ENCODE results near the gene TMEM14B. TPM values are rescaled to one million over a fixed set of nuclear protein-coding genes. Genes with fewer than 3 reads are reported as not detected.

Gene TMEM14B
- total and polyA plus RNA-seq, 2 donors (not counting 3 experiments of a cell fraction or from before 2014, with no cell fraction given), result 58.2 to 73.1 TPM

DNA sequence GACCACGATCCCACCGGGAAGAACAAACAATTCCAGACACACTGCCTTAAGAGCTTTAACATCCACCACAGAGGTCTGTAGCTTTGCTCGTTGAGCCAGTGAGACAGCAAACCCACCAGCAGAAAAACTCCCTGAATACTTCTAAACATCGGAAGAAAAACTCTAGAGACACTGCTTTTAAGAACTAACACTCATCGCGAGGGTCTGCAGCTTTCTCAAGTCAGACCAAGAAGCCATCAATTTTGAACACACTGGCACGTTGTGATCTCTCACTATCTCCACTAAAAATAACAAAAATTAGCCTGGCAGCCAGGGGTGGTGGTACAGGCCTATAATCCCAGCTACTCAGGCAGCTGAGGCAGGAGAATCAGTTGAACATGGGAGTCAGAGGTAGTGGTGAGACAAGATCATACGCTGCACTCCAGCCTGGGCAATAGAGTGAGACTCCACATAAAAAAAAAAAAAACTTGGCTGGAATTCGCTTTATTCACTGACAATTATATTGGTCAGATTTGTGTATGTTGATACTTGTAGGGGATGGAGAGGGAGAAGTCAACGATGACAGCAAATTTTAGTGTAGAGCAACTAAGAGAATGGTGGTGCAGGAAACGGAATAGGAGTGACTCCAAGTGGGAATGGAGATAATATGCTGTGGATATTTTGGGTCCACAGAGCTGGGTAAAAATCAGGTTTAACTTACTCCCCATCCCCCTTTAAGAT, 25.6 kb upstream of the TMEM14B start:
- FAIRE-seq, result no peak
- intact Hi-C loops (cut with micrococcal nuclease), result loop anchor here (2.0 to 10.0 kb wide), 2 partner anchors 79 to 373 kb away; partner anchors contain the start of gene SMIM13

More for the DNA sequence above, 25.6 kb upstream of the TMEM14B start:
- Histone ChIP-seq H3K9me1 (replicated peaks; ENCODE audit: control insufficient read depth, extremely low read depth, insufficient read depth, low read length) (no peaks in the 10 kb centered on the region), H3K36me3 (ENCODE audit: control insufficient read depth in 2 of 2, extremely low read depth in 1 of 2, insufficient read depth in 2 of 2, low read length in 2 of 2) (no peaks in the 10 kb centered on the region), H3K27me3 (ENCODE audit: control insufficient read depth in 2 of 2, insufficient read depth in 2 of 2, low read length in 2 of 2) (no peaks in the 10 kb centered on the region), H3K27ac (ENCODE audit: insufficient read depth, low read depth, low read length) (peak overlapping the region; percentile 60), H2AFZ (ENCODE audit: low read depth, low read length) (peak overlapping the region; percentile 96), H3K9me3 (replicated peaks; ENCODE audit: control insufficient read depth, insufficient read depth, low read length) (no peaks in the 10 kb centered on the region), H3K4me2 (ENCODE audit: insufficient read depth, low read length) (peak overlapping the region; percentile 95), H3K9ac (replicated peaks; ENCODE audit: extremely low read depth, insufficient read depth, low read length) (peak overlapping the region; percentile 90), H3K79me2 (ENCODE audit: control insufficient read depth, insufficient read depth, low read length) (no peaks in the 10 kb centered on the region), H4K20me1 (replicated peaks; ENCODE audit: control insufficient read depth, extremely low read depth, insufficient read depth, low read length) (no peaks in the 10 kb centered on the region), H3K4me3 (replicated peaks in 1 of 3; ENCODE audit: insufficient read depth in 1 of 3, low read depth in 1 of 3, low read length in 3 of 3) (peak overlapping the region; percentile 59 to 79 (median 76)), H3K4me1 (ENCODE audit: control insufficient read depth, extremely low read depth, insufficient read depth, low read length) (peaks cover 10% of the 10 kb centered on the region)
- no peak for TF ChIP-seq JUN (IDR thresholded peaks at IDR 0.05; ENCODE audit: borderline replicate concordance, insufficient read depth, insufficient read length, low read depth)
- TF ChIP-seq GATA2 (IDR thresholded peaks at IDR 0.05; ENCODE audit: insufficient read depth, insufficient read length, low read depth, low read length), result no peak
- TF ChIP-seq, protein P1, sequence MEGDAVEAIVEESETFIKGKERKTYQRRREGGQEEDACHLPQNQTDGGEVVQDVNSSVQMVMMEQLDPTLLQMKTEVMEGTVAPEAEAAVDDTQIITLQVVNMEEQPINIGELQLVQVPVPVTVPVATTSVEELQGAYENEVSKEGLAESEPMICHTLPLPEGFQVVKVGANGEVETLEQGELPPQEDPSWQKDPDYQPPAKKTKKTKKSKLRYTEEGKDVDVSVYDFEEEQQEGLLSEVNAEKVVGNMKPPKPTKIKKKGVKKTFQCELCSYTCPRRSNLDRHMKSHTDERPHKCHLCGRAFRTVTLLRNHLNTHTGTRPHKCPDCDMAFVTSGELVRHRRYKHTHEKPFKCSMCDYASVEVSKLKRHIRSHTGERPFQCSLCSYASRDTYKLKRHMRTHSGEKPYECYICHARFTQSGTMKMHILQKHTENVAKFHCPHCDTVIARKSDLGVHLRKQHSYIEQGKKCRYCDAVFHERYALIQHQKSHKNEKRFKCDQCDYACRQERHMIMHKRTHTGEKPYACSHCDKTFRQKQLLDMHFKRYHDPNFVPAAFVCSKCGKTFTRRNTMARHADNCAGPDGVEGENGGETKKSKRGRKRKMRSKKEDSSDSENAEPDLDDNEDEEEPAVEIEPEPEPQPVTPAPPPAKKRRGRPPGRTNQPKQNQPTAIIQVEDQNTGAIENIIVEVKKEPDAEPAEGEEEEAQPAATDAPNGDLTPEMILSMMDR (IDR thresholded peaks at IDR 0.05; ENCODE audit: extremely low read depth in 1 of 2, insufficient read depth in 1 of 2, low read depth in 1 of 2, low read length in 2 of 2), result no peak
- no peak for TF ChIP-seq EZH2 (IDR thresholded peaks at IDR 0.05; ENCODE audit: borderline replicate concordance, low read depth, low read length, severe bottlenecking)
- no peak for TF ChIP-seq MYC (IDR thresholded peaks at IDR 0.05; ENCODE audit: low read depth, low read length)
- TF ChIP-seq, protein P2, sequence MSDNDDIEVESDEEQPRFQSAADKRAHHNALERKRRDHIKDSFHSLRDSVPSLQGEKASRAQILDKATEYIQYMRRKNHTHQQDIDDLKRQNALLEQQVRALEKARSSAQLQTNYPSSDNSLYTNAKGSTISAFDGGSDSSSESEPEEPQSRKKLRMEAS (IDR thresholded peaks at IDR 0.05; ENCODE audit: insufficient read depth, insufficient read length), result no peak
- TF ChIP-seq FOS (IDR thresholded peaks at IDR 0.05; ENCODE audit: borderline replicate concordance, insufficient read depth, low read length), result no peak
- TF ChIP-seq POLR2AphosphoS5 (IDR thresholded peaks at IDR 0.05; ENCODE audit: insufficient read depth, low read depth, low read length), result no peak
- TF ChIP-seq POLR2A (IDR thresholded peaks at IDR 0.05; ENCODE audit: low read depth, low read length), result no peak
- DNase-seq (ENCODE audit: low read depth, low spot score), result no peak
- no TSS peak for BruUV-seq (replicated peaks)
- ChIA-PET CTCF (interaction anchor here (1.0 to 4.8 kb wide), 4 partner anchors 16 to 244 kb away, joined by 3 to 21 read pairs (median 4); no protein-coding TSS in a partner anchor), POLR2A (interaction anchor here (1.0 to 1.2 kb wide), 3 partner anchors 10 to 37 kb away, joined by 3 to 4 read pairs (median 4); partner anchors contain the start of gene TMEM14B)
- dilution Hi-C loops (cut with MboI; ENCODE audit: extremely low pct_ligation_motif_present, low sequenced_read_pairs), result no loop called here
